NCI-H748 (cell line): Measurements from ENCODE around the gene TIFAB.

Source experiments
- DNase-seq: peaks from one replicate; lab custom pipeline; 2025; ENCODE audit not compliant: unreplicated experiment; lab: John Stamatoyannopoulos, UW

The TIFAB gene

DNA sequence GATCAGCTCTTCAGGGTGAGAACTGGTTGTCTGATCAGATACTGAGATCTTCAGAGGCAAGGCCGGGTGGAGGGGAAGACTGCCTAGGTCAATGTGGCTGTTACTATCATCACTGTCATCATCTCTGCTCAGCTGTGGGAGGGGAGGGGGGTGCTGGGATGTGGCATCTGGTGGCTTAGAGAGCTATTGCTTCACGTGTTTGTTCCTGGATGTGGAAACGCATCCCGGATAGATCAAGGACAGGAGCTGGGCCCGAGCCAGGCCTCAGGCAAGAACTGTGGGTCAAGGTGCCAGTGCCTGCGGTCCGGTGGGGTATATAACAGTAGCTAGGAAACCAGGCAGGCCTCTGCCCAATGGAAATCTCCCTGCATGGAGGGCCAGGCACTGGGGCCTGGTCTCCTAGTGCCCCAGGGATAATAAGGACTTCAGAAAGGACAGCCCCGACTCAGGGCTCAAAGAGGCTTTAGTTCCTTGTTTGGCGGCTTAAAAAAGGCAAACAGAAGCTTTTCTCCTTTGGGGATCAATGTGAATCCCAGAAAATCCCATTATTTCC lies 30.3 kb upstream of the TIFAB start:
- no peak for DNase-seq

DNA sequence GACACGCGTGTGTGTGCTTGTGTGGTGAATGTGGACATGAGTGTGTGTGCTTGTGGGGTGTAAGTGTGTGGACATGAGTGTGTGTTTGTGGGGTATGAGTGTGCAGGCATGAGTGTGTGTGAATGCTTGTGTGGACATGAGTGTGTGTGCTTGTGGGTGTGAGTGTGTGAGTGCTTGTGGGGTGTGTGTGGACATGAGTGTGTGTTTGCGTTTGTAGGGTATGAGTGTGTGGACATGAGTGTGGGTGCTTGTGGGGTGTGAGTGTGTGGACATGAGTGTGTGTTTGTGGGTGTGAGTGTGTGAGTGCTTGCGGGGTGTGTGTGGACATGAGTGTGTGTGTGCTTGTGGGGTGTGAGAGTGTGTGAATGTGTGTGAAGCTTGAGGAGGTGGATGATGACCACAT lies 29.8 kb upstream of the TIFAB start:
- DNase-seq: no peak

DNA sequence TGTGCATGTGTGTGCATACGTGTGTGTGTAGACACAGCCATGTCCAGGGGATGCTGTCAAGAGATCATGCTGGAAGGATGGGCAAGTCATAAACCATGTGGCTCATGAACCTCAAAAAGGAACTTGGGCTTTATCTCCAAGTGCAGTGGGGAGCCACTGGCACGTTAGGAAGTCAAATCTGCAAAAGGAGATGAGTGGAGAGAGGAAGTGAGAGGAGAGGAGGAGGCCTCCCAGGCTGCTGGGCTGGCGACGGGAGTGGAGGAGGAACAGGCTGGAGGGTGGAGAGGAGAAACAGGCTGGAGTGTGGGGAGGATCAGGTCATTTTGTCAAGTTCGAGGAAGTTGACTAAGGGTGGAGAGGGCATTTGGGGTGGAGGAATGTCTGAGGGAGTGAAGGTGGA lies 29.2 kb upstream of the TIFAB start:
- no peak for DNase-seq

DNA sequence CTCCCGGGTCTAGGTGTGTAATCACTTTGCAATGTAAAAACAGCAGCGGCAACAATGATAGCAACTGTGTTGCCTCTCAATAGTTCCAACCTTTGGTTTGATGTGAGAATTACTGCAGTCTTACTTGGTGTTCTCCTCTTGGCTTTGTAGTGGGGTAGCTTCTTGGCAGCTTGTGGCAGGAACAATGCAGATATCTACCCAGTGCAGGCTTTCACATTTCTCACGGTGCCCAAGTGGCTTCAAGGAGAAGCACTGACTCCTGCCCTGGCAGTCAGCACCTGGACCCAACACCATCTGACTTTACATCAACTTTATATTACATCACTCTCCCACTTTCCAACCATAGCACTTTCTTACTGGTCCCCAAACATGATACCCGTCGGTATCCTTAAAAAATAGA lies 28.4 kb upstream of the TIFAB start:
- DNase-seq: no peak

DNA sequence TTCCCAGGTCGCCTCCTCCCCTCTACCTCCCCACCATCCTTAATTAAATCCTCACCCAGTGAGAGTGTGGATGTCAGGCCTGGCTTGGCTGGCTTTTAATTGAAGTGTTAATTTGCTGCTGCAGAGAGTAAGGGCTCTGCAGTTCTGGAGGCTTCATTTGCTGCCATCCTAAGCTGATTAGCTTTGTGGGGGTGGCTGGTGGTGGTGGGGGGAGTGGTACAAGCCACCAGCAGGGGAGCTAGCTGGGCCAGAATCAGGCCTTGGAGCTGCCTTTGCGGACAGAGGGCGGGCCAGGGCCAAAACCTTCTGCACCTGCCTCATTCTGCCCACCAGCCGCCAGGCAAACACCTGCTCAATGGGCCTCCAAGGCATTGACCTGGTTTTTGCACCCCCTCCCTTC lies 26.8 kb upstream of the TIFAB start:
- peak; percentile 51 for DNase-seq

DNA sequence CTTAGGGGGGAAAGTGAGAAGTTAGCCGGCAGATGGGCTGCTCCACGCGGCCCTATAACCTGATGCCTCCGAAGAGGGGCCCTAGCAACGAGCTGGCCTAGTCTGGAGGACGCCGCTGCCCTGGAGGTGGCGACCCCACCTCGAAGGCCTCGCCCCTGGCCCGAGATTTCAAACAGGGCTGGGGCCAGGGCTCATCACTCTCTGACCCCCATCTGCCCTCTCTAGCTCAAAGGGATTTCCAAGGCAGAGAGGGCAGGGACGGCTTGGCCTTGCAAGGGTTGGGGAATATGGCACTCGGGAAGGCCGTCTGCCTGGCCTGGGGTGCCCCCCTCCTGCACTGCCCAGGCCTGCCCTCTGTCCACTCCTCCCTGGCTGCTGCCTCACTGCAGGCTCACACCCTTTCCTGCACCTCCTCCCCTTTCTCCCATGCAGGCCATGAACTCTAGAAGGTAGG lies 25.5 kb upstream of the TIFAB start:
- no peak for DNase-seq

DNA sequence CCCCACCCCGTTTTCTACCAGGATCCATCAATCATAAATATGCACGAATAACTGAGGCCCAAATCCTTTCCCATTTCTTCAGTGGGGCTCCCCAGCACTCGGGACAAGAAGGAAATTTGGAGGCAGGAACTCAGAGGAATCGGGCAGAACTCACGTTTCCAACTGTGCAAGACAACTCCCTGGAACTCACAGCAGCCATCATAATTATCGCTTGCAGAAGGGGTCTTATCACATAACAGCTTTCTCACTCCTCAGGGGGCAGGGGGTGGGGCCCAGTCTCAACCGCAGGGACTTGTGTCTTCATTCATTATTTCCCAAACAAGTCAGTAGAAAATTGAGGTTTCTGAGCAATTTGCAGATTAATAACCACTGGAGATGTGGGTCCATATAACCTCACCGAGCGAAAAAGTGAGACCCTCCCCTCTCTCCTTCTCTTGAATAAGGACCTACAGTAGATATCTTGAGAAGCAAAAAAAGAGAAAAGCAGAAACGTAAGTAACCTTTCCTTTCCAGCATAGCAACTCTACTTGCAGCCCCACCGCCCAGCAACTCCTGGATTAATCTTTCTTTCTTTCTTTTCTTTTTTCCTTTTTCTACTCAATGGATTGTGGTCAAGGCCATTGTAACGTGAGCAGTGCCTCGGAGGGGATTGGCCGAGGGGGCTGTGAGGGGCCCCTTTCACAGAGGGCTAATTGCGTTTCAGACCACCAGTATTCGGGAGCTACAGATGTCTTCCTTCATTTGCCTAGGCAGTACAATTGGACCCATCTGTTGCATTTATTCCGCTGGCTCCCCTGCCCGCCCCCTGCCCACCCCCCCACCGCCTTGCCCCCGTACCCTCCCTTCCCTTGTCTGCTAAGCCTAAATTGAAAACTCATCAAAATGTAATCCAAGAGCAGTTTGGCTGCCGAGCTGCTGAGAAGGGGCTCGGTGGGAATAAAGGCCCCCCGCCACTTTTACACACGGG lies 24.7 kb upstream of the TIFAB start:
- no peak for DNase-seq

DNA sequence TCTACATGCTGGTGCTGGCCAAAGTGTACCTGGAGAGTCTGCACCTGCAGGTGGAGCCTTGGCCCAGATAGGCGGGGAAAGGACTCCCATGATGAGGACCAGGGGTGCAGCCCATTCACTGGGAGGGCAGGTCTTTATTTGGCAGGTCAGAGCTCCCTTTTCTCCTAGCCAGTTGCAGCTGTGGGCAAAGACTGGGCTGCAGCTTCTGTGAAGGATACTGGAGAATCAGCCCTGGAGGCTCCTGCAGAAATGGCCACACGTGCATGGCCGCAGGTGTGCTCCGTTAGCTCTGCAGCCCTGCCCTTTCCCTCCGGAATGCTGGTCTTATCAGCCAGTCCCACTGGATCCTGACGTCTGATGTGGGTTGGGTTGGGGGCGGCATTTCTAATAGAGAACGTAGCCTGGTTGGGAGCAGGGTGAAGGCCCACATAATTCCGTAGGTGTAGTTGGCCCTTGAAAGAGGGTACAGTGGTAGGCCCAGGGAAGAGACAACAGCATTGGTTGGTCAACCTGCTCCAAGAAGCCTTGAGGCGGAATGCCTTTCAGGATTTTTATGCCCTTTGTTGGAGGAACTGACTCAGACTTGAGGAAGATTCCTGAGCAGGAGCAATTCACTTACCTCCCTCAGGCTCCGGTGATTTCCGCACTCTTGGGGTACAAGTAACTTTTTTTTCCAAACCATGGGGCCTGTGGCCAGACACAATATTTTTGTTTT lies 22.0 kb upstream of the TIFAB start:
- DNase-seq: no peak

DNA sequence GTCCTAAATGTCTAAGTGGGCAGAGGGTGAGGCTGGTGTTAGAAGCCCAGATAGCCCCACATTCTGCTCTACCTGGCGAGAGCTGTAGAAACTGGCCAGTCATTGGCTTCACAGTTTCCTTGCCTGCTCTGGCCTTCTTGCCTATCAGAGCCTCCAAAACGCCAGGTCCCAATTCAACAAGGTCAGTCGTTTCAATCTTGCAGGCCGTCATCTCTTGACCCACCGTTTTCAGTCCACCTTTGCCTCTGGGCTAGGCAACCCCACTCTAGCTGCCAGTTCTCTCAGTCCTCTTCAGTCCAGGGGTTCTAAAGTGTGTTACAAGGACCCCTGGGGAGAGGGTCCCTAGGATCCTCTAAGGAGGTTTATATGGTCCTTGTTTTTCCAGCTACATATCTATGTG lies 20.0 kb upstream of the TIFAB start:
- DNase-seq: no peak

DNA sequence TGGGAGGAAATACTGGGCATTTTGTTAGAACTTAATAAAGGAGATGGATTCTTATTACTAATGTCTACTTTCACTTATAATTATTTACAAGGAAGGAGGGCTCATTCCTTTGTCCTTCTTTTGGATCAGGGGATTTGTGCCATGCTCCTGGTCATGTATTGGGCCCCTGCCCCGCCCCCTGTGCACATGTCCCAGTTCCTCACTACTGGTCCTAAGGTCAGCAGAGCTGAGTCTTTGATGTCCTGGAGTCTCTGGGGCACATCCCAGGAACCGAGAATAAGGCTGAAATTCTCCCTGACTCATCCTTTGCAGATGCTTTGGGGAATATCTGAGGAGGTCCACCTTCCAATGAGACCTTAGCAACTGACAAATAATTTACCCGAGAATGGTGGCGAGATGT lies 19.6 kb upstream of the TIFAB start:
- DNase-seq: no peak

DNA sequence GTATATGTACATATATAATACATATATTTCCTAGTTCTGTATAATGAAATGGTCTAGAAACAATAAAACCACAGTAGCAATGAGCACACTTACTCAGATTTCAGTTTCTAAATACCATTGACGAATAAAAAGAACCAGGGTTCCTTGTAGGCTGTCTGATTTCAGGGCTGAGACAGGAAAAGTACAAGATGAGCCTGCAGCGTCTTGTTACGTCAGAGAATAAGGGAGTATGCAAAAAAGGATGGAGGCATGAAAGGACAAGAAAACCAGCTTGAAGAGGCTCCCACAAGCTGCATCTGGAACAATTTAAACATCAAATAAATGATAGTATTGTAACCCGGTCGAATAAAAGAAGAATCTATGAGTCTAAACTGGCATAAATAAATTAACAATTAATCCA lies 17.8 kb upstream of the TIFAB start:
- no peak for DNase-seq

DNA sequence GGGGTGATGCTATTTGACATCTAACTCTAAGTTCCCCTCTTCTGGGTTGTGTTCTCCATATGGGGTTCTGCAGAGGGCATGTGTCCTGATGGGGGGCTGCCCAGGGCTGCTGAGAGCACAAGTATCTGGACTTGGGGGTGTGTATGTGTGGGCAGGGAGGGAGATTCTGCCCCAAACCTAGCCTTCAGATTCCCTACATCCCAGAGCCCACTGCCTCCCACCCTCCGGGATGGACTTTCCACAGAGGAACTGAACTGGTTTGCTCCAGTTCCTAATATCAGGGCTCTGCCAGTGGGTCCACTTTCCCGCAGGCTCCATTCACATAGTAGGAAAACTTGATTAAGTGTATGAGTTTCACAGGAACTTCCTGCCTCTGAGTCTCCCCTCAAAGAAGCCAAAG lies 16.4 kb upstream of the TIFAB start:
- no peak for DNase-seq

DNA sequence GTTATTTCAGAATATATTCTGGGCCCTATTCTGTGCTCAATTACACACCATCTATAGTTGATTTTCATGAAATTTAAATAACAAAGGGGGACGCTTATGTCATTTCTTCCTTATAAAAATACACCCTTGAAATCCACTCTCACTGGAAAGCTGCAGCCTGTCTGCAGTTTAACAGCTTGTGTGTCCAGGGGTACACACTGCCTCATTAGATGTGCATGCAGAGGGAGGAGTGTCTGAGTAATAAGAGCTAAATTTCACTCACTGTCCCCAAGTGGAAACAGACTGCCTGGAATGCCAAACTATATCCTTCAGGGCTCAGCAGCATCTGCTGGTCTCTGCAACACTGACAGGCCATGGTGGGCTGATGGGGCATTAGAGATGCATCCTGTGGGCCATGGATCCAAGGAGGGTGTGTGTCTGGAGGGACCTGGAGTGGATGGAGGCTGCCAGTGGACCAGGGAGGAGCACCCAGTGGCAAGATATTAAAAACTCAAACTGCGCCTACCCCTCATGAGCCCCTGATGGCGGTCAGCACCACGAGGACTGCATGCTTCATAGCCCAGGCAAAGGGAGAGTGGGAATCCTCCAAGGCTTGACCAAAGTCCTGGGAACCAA lies 15.8 kb upstream of the TIFAB start:
- no peak for DNase-seq

DNA sequence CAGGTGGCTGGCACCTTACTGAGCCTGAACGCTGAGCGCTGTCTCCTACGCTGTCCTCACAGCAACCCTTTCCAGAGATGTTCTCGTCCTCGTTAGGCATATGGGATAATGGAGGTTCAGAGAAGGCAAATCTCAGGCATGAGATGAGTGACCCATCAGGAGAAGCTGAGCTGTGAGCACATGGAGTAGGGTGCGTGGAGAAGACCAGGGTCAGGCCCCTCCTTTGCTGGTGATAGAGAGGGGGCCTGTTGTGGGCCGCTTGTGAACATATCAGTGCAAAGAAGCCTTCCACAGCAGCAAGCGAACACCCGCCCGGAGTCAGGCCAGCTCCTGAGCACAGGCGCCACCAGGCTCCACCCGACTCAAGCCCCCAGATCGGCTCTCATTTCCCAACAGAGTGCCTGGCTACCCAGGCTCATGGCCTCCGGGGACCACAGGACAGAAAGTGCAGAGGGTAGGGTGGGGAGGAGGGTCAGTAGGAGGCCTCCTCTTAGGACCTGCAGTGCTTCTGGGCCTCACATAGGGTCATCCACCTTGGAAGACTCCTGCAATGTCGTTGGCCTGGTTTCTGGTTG lies 15.0 kb upstream of the TIFAB start:
- DNase-seq: no peak

DNA sequence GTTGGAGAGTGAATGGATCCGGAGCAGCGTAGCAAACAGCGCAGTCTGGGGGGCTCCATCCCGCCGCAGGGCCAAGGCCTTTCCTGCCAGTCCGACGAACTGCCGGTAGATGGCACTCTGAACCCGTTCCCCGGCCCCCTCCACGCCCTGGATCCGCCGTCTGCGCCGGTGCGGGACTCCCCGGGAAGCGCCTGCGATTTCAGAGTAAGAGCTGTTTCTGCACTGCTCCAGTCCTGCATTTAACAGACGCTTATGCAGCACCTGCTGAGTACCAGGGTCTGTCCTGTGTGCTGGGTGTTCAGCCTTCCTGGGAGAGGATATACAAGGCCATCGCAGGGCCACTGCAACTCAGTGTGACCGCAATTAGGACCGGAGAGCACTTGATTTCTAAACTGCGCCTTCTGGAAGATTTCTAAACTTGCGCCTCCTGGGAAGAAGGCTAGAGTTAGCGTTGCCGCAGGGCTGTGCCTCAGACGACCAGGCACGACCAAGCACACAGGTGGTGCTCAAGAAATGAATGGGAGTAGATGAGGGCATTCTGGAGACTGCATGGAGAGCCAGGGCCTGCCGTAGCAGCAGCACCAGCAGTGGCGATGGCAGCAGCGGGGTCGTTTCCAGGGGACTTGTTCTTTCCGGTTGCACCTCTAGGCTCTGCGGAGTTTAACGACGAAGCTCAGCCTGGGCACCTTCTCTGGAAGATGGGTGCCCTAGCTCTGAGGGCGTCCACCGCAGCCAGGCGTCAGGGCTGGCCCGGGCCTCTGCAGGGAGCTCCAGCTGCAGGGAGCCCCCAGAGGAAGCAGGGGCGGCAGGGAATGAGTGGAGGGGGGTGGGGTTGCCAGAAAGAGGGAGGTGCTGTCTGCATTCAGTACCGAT lies 14.3 kb upstream of the TIFAB start:
- peak; percentile 78 for DNase-seq

DNA sequence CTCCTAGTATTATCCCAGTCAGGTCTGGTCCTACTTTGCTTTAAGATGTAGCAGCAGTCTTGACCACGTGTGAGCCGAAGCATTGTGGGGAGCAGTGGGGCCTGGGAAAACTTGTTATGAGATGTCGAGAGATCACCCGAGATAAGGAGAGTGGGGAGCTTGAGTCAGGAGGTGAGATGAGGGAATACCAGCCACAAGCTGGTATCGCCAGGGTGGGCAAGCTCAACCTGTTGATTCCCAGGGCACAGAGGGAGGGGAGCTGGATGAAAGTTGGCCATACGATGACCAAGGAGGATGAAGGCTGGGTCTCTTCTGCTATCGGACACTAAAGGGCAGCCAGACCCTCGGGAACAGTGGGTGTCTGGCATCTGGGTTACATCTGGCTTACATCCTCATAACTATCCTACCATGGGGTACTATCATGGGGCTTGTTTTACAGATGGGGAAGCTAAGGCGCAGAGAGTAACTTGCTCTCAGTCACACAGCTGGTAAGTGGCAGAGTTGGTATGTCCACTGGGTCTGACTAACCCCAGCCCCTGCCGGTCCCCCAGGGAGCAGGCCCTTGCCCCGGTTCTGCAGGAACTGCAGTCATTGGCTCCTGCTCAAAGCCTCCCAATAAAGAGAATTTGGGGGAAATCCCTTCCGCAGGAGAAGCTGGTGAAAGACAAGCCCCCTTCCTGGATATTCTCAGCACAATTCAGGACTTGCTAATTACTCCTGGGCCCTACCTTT lies 13.4 kb upstream of the TIFAB start:
- no peak for DNase-seq

DNA sequence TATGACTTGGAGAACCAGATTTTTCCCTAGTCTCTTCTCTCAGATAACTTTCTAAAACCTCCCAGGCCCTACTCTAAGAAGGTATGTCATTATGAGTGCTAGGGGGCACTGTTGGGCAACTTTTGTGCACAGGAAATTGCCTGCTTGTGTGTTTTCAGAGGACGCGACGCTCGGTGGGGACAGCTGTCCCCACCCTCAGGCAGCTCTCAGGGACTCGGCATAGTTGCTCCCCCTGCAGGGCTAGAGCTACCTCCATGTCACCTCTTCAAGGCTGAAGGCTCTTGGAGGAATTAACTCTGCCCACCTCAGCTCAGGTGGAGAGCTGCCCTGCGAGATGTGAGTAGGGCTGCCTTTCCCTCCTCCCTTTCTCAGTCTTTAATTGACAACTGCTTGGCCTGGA lies 10.2 kb upstream of the TIFAB start:
- DNase-seq: peak; percentile 92

DNA sequence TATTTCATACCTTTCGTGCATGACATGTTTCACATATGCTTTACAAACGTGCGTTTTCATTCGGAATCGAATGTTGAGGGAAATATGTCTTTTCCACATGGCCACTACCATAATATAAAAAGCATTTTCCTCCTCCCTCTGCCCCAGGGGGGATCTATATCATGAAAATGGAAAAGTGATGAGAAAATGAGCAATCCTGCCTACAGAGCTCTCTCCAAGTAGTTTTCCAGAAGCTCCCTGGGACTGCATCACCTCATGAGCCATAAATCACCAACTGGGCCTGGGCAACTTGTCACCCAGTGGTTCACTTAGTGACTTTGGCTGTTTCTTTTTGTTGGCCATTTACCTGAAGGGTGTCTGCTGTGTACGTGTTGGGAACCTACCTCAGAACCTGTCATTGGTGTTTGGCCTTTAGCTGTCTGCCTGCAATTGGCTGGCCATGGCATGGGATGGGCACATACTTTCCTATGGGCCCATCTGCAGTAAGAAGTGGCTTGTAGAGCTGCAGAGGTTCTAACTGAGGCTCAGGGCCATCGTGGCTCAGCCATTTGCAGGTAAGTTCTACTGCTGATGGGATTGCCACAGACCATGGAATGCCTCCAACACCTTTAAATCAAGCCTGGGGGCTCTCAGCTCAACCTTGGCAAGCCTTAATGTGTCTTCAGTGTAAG lies 9.5 kb upstream of the TIFAB start:
- DNase-seq: no peak
